ENCODE data around the gene ECM1. TPM values are rescaled to one million over a fixed set of nuclear protein-coding genes. Genes with fewer than 3 reads are reported as not detected.

The ECM1 gene
- total RNA-seq, 1 donor from 2014 or later: 9.1 TPM

DNA sequence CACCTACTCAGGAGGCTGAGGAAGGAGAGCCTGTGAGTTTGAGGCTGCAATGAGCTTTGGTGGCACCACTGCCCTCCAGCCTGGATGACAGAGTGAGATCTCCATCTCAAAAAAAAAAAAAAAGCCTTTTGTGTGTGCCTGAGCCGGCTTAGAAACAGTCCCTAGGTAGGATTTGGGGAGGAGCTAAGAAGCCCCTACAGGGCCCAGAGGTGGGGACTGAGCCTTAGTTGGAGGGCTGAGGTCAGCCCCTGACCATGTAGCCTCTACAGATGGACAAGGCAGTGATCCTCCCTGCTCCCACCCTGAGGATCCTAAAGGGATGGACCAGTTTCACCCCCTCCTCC is 43.8 kb downstream of the ECM1 start:
- TF ChIP-seq, protein P1, sequence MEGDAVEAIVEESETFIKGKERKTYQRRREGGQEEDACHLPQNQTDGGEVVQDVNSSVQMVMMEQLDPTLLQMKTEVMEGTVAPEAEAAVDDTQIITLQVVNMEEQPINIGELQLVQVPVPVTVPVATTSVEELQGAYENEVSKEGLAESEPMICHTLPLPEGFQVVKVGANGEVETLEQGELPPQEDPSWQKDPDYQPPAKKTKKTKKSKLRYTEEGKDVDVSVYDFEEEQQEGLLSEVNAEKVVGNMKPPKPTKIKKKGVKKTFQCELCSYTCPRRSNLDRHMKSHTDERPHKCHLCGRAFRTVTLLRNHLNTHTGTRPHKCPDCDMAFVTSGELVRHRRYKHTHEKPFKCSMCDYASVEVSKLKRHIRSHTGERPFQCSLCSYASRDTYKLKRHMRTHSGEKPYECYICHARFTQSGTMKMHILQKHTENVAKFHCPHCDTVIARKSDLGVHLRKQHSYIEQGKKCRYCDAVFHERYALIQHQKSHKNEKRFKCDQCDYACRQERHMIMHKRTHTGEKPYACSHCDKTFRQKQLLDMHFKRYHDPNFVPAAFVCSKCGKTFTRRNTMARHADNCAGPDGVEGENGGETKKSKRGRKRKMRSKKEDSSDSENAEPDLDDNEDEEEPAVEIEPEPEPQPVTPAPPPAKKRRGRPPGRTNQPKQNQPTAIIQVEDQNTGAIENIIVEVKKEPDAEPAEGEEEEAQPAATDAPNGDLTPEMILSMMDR (IDR thresholded peaks at IDR 0.05): no peak
- peaks cover 34% of the 10 kb centered on the region for H3K4me1 Mint-ChIP-seq (ENCODE audit: low read depth)
- DNase-seq (ENCODE audit: low spot score): peak; percentile 21
- no peak overlapping the region for H3K4me3 Mint-ChIP-seq (ENCODE audit: unreplicated experiment)
- no peaks in the 10 kb centered on the region for H3K36me3 Mint-ChIP-seq (ENCODE audit: low read depth)
- peak overlapping the region; percentile 32 for H3K27ac Mint-ChIP-seq (ENCODE audit: unreplicated experiment)
- H3K9me3 Mint-ChIP-seq (ENCODE audit: low read depth): no peaks in the 10 kb centered on the region
- H3K27me3 Mint-ChIP-seq (ENCODE audit: low read depth): no peaks in the 10 kb centered on the region

DNA sequence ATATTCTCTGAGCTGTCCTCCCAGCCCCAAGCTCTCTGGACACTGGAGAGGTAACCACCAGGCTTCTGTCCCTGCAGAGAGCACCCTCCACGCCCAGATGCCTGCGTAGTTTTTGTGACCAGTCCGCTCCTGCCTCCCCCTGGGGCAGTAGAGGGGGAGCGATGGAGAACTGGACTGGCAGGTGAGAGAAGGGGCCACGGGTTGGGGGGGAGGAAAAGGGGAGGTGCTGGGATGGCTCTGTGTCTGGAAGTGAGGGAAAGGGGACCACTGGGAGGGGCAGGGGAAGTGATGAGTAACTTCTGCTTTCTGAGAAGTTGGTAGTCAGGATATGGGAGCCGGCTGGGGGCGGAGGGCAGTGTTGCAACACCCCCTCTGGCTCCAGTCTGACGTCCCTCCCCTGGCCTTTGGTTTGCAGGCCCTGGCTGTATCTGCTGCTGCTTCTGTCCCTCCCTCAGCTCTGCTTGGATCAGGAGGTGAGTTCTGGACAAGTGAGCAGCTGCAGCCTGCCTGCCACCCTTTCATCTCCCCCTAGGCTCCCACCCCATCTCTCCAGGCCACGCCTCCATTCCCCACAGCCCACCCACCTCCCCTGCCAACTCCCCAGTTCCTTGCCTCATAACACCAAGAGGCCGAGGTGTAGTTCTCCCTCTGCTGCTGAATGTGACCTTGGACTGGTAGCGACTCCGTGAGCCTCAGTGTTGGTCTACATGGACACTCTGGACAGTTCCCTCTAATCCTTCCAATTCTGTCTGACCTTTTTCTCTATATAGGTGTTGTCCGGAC is 44.4 kb downstream of the ECM1 start:
- no peaks in the 10 kb centered on the region for H3K36me3 Mint-ChIP-seq (ENCODE audit: low read depth)
- TF ChIP-seq, protein P1 (IDR thresholded peaks at IDR 0.05): no peak
- H3K9me3 Mint-ChIP-seq (ENCODE audit: low read depth): no peaks in the 10 kb centered on the region
- DNase-seq (ENCODE audit: low spot score): peak; percentile 84
- peaks cover 34% of the 10 kb centered on the region for H3K4me1 Mint-ChIP-seq (ENCODE audit: low read depth)
- H3K4me3 Mint-ChIP-seq (ENCODE audit: unreplicated experiment): no peak overlapping the region
- peak overlapping the region; percentile 74 for H3K27ac Mint-ChIP-seq (ENCODE audit: unreplicated experiment)
- H3K27me3 Mint-ChIP-seq (ENCODE audit: low read depth): no peaks in the 10 kb centered on the region

DNA sequence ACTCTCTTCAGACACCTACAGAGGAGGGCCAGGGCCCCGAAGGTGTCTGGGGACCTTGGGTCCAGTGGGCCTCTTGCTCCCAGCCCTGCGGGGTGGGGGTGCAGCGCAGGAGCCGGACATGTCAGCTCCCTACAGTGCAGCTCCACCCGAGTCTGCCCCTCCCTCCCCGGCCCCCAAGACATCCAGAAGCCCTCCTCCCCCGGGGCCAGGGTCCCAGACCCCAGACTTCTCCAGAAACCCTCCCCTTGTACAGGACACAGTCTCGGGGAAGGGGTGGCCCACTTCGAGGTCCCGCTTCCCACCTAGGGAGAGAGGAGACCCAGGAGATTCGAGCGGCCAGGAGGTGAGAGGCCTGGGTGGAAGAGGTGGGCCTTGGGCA is 45.0 kb downstream of the ECM1 start:
- H3K27ac Mint-ChIP-seq (ENCODE audit: unreplicated experiment): peak overlapping the region; percentile 5
- no peak overlapping the region for H3K4me3 Mint-ChIP-seq (ENCODE audit: unreplicated experiment)
- TF ChIP-seq, protein P1 (IDR thresholded peaks at IDR 0.05): no peak
- no peaks in the 10 kb centered on the region for H3K27me3 Mint-ChIP-seq (ENCODE audit: low read depth)
- peak; percentile 91 for DNase-seq (ENCODE audit: low spot score)
- no peaks in the 10 kb centered on the region for H3K36me3 Mint-ChIP-seq (ENCODE audit: low read depth)
- H3K4me1 Mint-ChIP-seq (ENCODE audit: low read depth): peaks cover 34% of the 10 kb centered on the region
- H3K9me3 Mint-ChIP-seq (ENCODE audit: low read depth): no peaks in the 10 kb centered on the region

DNA sequence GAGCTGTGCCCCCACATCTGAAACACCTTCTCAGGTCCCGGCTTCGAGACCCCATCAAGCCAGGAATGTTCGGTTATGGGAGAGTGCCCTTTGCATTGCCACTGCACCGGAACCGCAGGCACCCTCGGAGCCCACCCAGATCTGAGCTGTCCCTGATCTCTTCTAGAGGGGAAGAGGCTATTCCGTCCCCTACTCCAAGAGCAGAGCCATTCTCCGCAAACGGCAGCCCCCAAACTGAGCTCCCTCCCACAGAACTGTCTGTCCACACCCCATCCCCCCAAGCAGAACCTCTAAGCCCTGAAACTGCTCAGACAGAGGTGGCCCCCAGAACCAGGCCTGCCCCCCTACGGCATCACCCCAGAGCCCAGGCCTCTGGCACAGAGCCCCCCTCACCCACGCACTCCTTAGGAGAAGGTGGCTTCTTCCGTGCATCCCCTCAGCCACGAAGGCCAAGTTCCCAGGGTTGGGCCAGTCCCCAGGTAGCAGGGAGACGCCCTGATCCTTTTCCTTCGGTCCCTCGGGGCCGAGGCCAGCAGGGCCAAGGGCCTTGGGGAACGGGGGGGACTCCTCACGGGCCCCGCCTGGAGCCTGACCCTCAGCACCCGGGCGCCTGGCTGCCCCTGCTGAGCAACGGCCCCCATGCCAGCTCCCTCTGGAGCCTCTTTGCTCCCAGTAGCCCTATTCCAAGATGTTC is 45.6 kb downstream of the ECM1 start:
- Mint-ChIP-seq H3K36me3 (ENCODE audit: low read depth) (no peaks in the 10 kb centered on the region), H3K27ac (ENCODE audit: unreplicated experiment) (no peak overlapping the region), H3K4me1 (ENCODE audit: low read depth) (peaks cover 31% of the 10 kb centered on the region), H3K27me3 (ENCODE audit: low read depth) (no peaks in the 10 kb centered on the region), H3K9me3 (ENCODE audit: low read depth) (no peaks in the 10 kb centered on the region), H3K4me3 (ENCODE audit: unreplicated experiment) (no peak overlapping the region)
- TF ChIP-seq, protein P1 (IDR thresholded peaks at IDR 0.05): no peak
- DNase-seq (ENCODE audit: low spot score): peak; percentile 90

DNA sequence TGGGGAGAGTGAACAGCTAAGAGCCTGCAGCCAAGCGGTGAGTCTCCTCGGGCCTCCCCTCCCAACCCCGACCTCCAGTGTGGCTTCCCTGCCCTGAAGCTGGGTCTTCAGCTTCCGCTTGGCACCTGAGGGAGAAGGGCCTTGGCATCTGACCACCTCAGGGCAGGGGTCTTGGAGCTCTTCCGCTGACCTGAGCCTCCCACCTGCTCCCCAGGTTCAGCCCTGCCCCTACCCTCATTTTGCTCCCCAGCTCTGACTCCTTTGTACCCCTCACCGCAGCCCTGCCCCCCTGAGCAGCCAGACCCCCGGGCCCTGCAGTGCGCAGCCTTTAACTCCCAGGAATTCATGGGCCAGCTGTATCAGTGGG is 46.2 kb downstream of the ECM1 start:
- H3K9me3 Mint-ChIP-seq (ENCODE audit: low read depth): no peaks in the 10 kb centered on the region
- no peak overlapping the region for H3K27ac Mint-ChIP-seq (ENCODE audit: unreplicated experiment)
- TF ChIP-seq, protein P1 (IDR thresholded peaks at IDR 0.05): no peak
- H3K4me3 Mint-ChIP-seq (ENCODE audit: unreplicated experiment): no peak overlapping the region
- no peaks in the 10 kb centered on the region for H3K27me3 Mint-ChIP-seq (ENCODE audit: low read depth)
- peak; percentile 63 for DNase-seq (ENCODE audit: low spot score)
- no peaks in the 10 kb centered on the region for H3K36me3 Mint-ChIP-seq (ENCODE audit: low read depth)
- peaks cover 30% of the 10 kb centered on the region for H3K4me1 Mint-ChIP-seq (ENCODE audit: low read depth)
